ENCODE data around the gene RTN4RL2.

RTN4RL2 gene

GRCh38 chr11:57481915-57482781, 21.8 kb downstream of the RTN4RL2 start:
- no peak for DNase-seq

GRCh38 chr11:57482782-57483561, 22.6 kb downstream of the RTN4RL2 start:
- peak; percentile 7 to 30 for DNase-seq

- no peak for DNase-seq
Measured at GRCh38 chr11:57483562-57483918, 23.2 kb downstream of the RTN4RL2 start.

GRCh38 chr11:57484141-57484710, 23.9 kb downstream of the RTN4RL2 start:
- peak in 1 of 2 donors; percentile 70 for DNase-seq

- DNase-seq = no peak
Measured at GRCh38 chr11:57485217-57485990, 25.1 kb downstream of the RTN4RL2 start.

GRCh38 chr11:57487021-57487778, 26.9 kb downstream of the RTN4RL2 start:
- no peak for DNase-seq

- no peak for DNase-seq
Measured at GRCh38 chr11:57487920-57488659, 27.8 kb downstream of the RTN4RL2 start.

- DNase-seq = no peak
Measured at GRCh38 chr11:57490456-57491248, 30.3 kb downstream of the RTN4RL2 start.

GRCh38 chr11:57491371-57492061, 31.2 kb downstream of the RTN4RL2 start:
- peak; percentile 9 to 61 for DNase-seq

- DNase-seq = no peak
Measured at GRCh38 chr11:57493507-57494503, 33.5 kb downstream of the RTN4RL2 start.

- DNase-seq = no peak
Measured at GRCh38 chr11:57496109-57496820, 35.9 kb downstream of the RTN4RL2 start.

- DNase-seq = no peak
Measured at GRCh38 chr11:57497303-57498247, 37.2 kb downstream of the RTN4RL2 start.

GRCh38 chr11:57498540-57498939, 38.2 kb downstream of the RTN4RL2 start:
- no peak for DNase-seq

- no peak for DNase-seq
Measured at GRCh38 chr11:57499413-57499982, 39.2 kb downstream of the RTN4RL2 start.

GRCh38 chr11:57499983-57500461, 39.7 kb downstream of the RTN4RL2 start:
- no peak for DNase-seq

GRCh38 chr11:57500515-57500914, 40.2 kb downstream of the RTN4RL2 start:
- no peak for DNase-seq

Data from bone marrow (tissue), 2 donors.